ENCODE results near the gene PIPOX. TPM values are rescaled to one million over a fixed set of nuclear protein-coding genes. Genes with fewer than 3 reads are reported as not detected.

Gene PIPOX
- total RNA-seq, 2 donors from 2014 or later: 3.1 TPM; not detected in 1

DNA sequence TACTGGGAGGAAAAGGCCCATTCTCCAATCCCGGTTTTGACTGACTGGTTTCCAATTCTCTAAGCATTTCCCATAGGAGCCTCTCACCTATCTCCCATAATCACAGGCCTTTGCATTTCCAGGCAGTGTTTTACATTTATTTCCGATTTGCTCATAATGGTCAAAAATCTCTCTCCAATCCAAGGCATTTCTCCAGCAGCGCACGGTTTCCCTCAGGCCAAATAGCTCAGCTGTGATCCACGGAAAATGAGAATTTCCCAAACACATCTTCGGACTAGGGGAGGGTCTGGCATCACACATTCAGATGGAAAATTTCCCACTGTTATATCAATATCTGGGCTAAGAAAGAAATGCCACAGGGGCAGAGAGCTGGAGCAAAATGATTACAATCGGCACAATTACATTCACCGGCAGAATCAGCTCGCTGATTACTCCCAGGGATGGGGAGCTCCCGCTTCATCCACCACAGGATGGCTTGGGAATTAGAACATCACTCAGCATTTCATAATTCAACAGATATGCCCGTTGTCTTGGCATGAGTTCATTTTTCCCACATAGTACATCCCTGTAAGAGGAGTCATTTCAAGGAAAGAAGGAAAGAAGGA, 6.7 kb downstream of the PIPOX start:
- no peaks in the 10 kb centered on the region for H3K4me1 ChIP-seq
- H3K36me3 ChIP-seq (replicated peaks in 1 of 2; ENCODE audit: insufficient read depth in 1 of 2, low read depth in 2 of 2): no peaks in the 10 kb centered on the region
- H3K4me3 ChIP-seq: no peak overlapping the region
- DNase-seq (no peak), ATAC-seq (no peak)
- no peaks in the 10 kb centered on the region for H3K27me3 ChIP-seq
- H3K9me3 ChIP-seq: no peaks in the 10 kb centered on the region
- TF ChIP-seq POLR2A (IDR thresholded peaks at IDR 0.05): no peak
- TF ChIP-seq, protein P1, sequence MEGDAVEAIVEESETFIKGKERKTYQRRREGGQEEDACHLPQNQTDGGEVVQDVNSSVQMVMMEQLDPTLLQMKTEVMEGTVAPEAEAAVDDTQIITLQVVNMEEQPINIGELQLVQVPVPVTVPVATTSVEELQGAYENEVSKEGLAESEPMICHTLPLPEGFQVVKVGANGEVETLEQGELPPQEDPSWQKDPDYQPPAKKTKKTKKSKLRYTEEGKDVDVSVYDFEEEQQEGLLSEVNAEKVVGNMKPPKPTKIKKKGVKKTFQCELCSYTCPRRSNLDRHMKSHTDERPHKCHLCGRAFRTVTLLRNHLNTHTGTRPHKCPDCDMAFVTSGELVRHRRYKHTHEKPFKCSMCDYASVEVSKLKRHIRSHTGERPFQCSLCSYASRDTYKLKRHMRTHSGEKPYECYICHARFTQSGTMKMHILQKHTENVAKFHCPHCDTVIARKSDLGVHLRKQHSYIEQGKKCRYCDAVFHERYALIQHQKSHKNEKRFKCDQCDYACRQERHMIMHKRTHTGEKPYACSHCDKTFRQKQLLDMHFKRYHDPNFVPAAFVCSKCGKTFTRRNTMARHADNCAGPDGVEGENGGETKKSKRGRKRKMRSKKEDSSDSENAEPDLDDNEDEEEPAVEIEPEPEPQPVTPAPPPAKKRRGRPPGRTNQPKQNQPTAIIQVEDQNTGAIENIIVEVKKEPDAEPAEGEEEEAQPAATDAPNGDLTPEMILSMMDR (IDR thresholded peaks at IDR 0.05): no peak
- WGBS, 2 donors: 82 to 86% methylated on average over 11 of the region's 11 CpGs
- intact Hi-C loops (cut with DNase I): no loop called here
- no peak overlapping the region for H3K27ac ChIP-seq

DNA sequence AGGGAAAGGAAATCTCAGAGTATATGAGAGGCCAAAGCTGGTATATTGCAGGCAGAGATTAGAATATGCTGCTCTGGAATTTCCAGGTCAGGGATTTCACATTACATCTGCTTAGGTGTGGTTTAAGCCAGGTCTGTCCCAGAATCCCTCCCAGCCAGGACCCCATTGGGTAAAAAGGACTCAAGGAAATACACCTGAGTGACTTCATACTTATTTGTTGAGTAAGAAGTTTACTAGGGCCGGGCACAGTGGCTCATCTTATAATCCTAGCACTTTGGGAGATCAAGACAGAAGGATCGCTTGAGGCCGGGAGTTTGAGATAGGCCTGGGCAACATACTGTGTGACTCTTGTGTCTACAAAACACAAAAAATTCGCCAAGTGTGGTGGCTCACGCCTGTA, 7.2 kb downstream of the PIPOX start:
- TF ChIP-seq POLR2A (IDR thresholded peaks at IDR 0.05): no peak
- TF ChIP-seq, protein P1 (IDR thresholded peaks at IDR 0.05): no peak

DNA sequence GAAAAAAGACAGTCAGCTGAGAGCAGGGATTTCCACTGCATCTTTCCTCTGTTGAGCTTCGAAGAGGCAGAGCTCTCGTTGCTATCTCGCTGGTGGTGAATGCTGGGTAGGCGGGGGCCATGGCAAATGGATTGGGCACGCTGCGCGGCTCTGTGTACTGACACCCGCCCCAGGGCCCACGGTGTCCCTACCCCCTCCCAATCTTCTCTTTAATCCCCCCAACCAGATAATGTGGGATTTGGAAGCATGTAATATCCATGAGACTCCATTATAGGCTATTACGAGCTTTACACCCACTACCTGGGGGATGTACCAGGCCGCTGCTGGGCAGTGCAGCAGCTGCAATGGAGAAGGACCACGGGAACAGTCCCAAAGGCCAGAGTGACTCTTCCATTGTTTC, 8.3 kb downstream of the PIPOX start:
- Histone ChIP-seq H3K9me3 (no peaks in the 10 kb centered on the region), H3K4me3 (no peak overlapping the region), H3K27me3 (no peaks in the 10 kb centered on the region), H3K36me3 (replicated peaks in 1 of 2; ENCODE audit: insufficient read depth in 1 of 2, low read depth in 2 of 2) (no peaks in the 10 kb centered on the region), H3K27ac (no peak overlapping the region), H3K4me1 (no peaks in the 10 kb centered on the region)
- DNase-seq (no peak), ATAC-seq (no peak)
- intact Hi-C loops (cut with DNase I): no loop called here
- 87 to 89% methylated on average over 12 of the region's 12 CpGs for WGBS, 2 donors
- TF ChIP-seq POLR2A (IDR thresholded peaks at IDR 0.05): no peak
- TF ChIP-seq, protein P1 (IDR thresholded peaks at IDR 0.05): no peak

More for the DNA sequence above, 7.2 kb downstream of the PIPOX start:
- WGBS, 2 donors: 83 to 95% methylated on average over 5 of the region's 5 CpGs
- Histone ChIP-seq H3K9me3 (no peaks in the 10 kb centered on the region), H3K27ac (no peak overlapping the region), H3K4me3 (no peak overlapping the region), H3K4me1 (no peaks in the 10 kb centered on the region), H3K36me3 (replicated peaks in 1 of 2; ENCODE audit: insufficient read depth in 1 of 2, low read depth in 2 of 2) (no peaks in the 10 kb centered on the region), H3K27me3 (no peaks in the 10 kb centered on the region)
- ATAC-seq (no peak), DNase-seq (no peak)
- intact Hi-C loops (cut with DNase I): no loop called here

DNA sequence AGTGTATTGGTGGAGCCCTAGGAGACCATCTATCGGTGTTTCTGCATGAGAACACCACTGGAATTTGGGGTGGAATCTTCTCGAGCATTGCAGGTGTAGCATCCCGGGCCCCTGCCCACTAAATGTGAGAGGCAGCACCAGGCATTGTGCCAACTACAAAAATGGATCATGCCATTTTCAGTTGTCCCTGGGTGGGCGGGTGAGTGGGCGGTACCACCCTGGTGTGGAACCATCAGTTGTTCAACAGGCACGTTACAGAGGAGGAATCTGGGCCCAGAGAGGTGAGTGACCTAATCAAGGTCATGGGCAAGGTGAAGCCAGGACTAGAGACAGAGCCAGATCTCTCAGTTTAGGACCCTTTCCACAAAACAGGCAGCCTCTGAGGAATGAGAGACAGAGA, 8.8 kb downstream of the PIPOX start:
- no peak overlapping the region for H3K4me3 ChIP-seq
- DNase-seq: no peak
- intact Hi-C loops (cut with DNase I): no loop called here
- H3K27me3 ChIP-seq: no peaks in the 10 kb centered on the region
- ATAC-seq: no peak
- H3K9me3 ChIP-seq: no peaks in the 10 kb centered on the region
- H3K36me3 ChIP-seq (replicated peaks in 1 of 2; ENCODE audit: insufficient read depth in 1 of 2, low read depth in 2 of 2): no peaks in the 10 kb centered on the region
- no peak overlapping the region for H3K27ac ChIP-seq
- WGBS, 2 donors: 73 to 88% methylated on average over 6 of the region's 6 CpGs
- TF ChIP-seq, protein P1 (IDR thresholded peaks at IDR 0.05): no peak
- no peak for TF ChIP-seq POLR2A (IDR thresholded peaks at IDR 0.05)
- no peaks in the 10 kb centered on the region for H3K4me1 ChIP-seq

DNA sequence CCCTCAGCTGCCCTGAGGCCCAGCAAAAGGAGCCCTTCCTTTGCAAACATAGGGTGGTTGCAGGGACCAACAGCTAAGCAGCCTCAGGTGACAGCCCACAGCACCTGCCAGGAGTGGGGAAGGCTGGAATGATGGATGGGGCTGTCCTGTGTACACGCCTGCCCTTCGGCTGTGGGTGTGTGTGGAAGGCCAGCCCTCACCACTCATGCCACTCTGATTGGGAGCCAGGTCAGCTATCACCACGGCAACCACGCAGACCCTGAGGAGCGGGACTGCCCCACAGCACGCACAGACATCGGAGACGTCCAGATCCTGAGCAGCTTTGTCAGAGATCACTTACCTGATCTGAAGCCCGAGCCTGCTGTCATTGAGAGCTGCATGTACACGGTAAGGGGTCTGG, 11.9 kb downstream of the PIPOX start:
- WGBS, 2 donors: 64% methylated on average over 10 of the region's 10 CpGs; no CpG with 5 or more reads in 1 of the 2 donors
- ATAC-seq: no peak
- Histone ChIP-seq H3K4me1 (no peaks in the 10 kb centered on the region), H3K4me3 (no peak overlapping the region), H3K36me3 (replicated peaks in 1 of 2; ENCODE audit: insufficient read depth in 1 of 2, low read depth in 2 of 2) (no peaks in the 10 kb centered on the region), H3K27ac (no peak overlapping the region), H3K27me3 (no peaks in the 10 kb centered on the region), H3K9me3 (no peaks in the 10 kb centered on the region)
- peak in 3 of 4 donors; percentile 18 to 24 (median 24) for DNase-seq
- TF ChIP-seq, protein P1 (IDR thresholded peaks at IDR 0.05): no peak
- no peak for TF ChIP-seq POLR2A (IDR thresholded peaks at IDR 0.05)
- intact Hi-C loops (cut with DNase I): no loop called here
